Thyroid gland (tissue), 4 donors: ENCODE data around the gene SI. TPM values are rescaled to one million over a fixed set of nuclear protein-coding genes. Genes with fewer than 3 reads are reported as not detected.
"Not testable (repeated sequence)": the region's sequence is repeated elsewhere in the genome, so short reads cannot be mapped to it uniquely, and the experiment has no call there.

ENCODE experiments used
- DNase-seq, 2 donors: peaks; one replicate each; pipeline ENCODE4 v3.0.0-alpha.2; 2019
- H3K27ac ChIP-seq, 3 donors: fragments of 200-600 bp; sonication (generic); 1 replicate in 2 of 3; 2 replicates in 1 of 3; pipeline ENCODE4 v1.5.1; 2016 to 2019; ENCODE audit warnings: mild to moderate bottlenecking in 1 of 3, moderate library complexity in 1 of 3
- H3K27me3 ChIP-seq: fragments of 200-600 bp; sonication (generic); one replicate; pipeline ENCODE4 v1.5.1; 2019
- H3K36me3 ChIP-seq, 2 donors: fragments of 200-600 bp; sonication (generic); one replicate each; pipeline ENCODE4 v1.5.1; 2016 to 2019
- H3K4me1 ChIP-seq, 2 donors: fragments of 200-600 bp; sonication (generic); one replicate each; pipeline ENCODE4 v1.5.1; 2017 to 2019
- H3K4me3 ChIP-seq, 3 donors: fragments of 200-600 bp; sonication (generic); replicated peaks in 1 of 3; 1 replicate in 2 of 3; 2 replicates in 1 of 3; pipeline ENCODE4 v1.5.1; 2016; ENCODE audit warnings: mild to moderate bottlenecking in 1 of 3
- H3K9me3 ChIP-seq: fragments of 200-600 bp; sonication (generic); one replicate; pipeline ENCODE4 v1.5.1; 2017
- POLR2A ChIP-seq, 2 donors: fragments of 450-650 bp; IDR thresholded peaks; one replicate each; pipeline ENCODE4 v1.6.1; 2017; ENCODE audit warnings: antibody characterized with exemption in 2 of 2, mild to moderate bottlenecking in 2 of 2, moderate library complexity in 1 of 2
- WGBS, 2 donors: methylation state at CpG; one replicate each; pipeline ENCODE4 v1.1.5; 2017; 5-methylcytosine and 5-hydroxymethylcytosine counted together
- intact Hi-C: fragments of 100-400 bp; cut with DNase I; formaldehyde crosslinking; loops from one replicate; pipeline ENCODE4 v1.15.1; 2023
- total RNA-seq, 4 donors: library from RNA; depleted of rRNA; stranded (reverse); fragments of >200 nt; gene quantifications; one replicate each; pipeline ENCODE4 v1.2.3, GENCODE V29; 2016
- TF ChIP-seq, protein P1 (sequence below), 6 experiments: fragments of 200-600 bp in 3 of 6; fragments of 450-650 bp in 3 of 6; sonication (generic) in 3 of 6; IDR thresholded peaks; one replicate each; pipeline ENCODE4 v1.5.1; 2016 to 2019; ENCODE audit warnings: antibody characterized with exemption in 6 of 6, mild to moderate bottlenecking in 2 of 6, inconsistent platforms in 1 of 6, moderate library complexity in 1 of 6

Gene SI
- total RNA-seq, 4 donors from 2014 or later = not detected

DNA sequence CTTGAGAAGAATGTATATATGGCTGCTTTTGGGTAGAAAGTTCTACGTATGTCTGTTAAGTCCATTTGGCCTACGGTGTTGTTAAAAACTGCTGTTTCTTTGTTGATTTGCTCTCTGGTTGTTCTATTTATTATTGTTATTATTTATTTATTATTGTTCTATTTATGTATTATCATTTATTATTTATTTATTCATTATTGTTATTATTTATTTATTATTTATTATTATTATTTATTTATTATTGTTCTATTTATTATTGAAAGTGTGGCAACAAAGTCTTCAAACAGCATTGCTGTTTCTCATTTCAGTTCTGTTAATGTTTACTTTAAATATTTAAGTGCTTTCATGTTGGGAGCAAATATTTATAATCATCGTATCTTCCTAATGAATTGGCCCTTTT, 66.7 kb downstream of the SI start:
- Histone ChIP-seq H3K27me3 (no peaks in the 10 kb centered on the region), H3K4me1 (no peaks in the 10 kb centered on the region), H3K36me3 (no peaks in the 10 kb centered on the region), H3K4me3 (no peak overlapping the region), H3K27ac (no peak overlapping the region), H3K9me3 (no peaks in the 10 kb centered on the region)
- intact Hi-C loops = no loop called here
- TF ChIP-seq, protein P1, sequence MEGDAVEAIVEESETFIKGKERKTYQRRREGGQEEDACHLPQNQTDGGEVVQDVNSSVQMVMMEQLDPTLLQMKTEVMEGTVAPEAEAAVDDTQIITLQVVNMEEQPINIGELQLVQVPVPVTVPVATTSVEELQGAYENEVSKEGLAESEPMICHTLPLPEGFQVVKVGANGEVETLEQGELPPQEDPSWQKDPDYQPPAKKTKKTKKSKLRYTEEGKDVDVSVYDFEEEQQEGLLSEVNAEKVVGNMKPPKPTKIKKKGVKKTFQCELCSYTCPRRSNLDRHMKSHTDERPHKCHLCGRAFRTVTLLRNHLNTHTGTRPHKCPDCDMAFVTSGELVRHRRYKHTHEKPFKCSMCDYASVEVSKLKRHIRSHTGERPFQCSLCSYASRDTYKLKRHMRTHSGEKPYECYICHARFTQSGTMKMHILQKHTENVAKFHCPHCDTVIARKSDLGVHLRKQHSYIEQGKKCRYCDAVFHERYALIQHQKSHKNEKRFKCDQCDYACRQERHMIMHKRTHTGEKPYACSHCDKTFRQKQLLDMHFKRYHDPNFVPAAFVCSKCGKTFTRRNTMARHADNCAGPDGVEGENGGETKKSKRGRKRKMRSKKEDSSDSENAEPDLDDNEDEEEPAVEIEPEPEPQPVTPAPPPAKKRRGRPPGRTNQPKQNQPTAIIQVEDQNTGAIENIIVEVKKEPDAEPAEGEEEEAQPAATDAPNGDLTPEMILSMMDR (IDR thresholded peaks at IDR 0.05) = no peak
- TF ChIP-seq POLR2A (IDR thresholded peaks at IDR 0.05) = no peak
- 97 to 98% methylated on average over 3 of the region's 3 CpGs for WGBS, 2 donors
- DNase-seq = no peak

DNA sequence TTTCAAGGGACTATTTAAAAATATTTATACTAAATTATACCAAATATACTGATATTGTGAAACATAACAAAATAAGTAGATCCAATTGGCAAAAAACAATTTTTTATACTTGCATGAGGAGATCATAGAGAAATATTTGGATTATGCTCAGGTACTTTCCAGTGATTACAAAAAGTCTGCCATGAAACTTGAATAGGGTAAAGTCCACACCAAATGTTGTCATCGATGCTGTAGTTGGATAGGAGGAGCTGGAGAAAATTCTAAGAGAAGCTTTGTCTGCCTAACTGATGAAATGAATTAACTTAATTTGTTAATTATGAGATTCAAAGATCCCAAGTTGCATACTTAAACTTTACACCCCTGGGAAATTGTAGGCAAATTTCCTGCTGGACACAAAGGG, 93.3 kb downstream of the SI start:
- no peaks in the 10 kb centered on the region for H3K27me3 ChIP-seq
- no peak overlapping the region for H3K27ac ChIP-seq
- 79 to 81% methylated on average over 1 of the region's 1 CpG for WGBS, 2 donors
- no peaks in the 10 kb centered on the region for H3K9me3 ChIP-seq
- no peaks in the 10 kb centered on the region for H3K36me3 ChIP-seq
- TF ChIP-seq POLR2A (IDR thresholded peaks at IDR 0.05) = no peak
- TF ChIP-seq, protein P1 (IDR thresholded peaks at IDR 0.05) = no peak
- DNase-seq = no peak
- H3K4me3 ChIP-seq = no peak overlapping the region
- no peaks in the 10 kb centered on the region for H3K4me1 ChIP-seq
- intact Hi-C loops = no loop called here

DNA sequence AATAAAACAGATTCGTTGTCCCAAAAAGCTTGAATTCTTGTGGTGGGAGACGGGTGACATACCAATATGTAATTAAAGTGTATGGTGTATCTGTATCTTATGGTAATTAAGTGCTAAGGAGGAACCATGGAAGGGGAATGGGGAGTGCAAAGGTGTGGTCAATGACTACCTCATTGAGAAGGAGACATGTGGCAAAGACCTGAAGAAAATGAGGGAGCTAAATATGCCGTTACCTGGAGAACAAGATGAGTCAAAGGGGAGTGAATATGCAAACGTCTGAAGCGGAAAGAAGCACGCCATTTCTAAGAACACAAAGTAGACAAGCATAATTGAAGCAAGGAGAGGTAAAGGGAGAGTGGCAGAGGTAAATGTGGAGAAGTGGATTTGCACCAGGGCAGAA, 115.7 kb downstream of the SI start:
- Histone ChIP-seq H3K27me3 (no peaks in the 10 kb centered on the region), H3K9me3 (no peaks in the 10 kb centered on the region), H3K27ac (no peak overlapping the region), H3K36me3 (no peaks in the 10 kb centered on the region), H3K4me3 (no peak overlapping the region), H3K4me1 (no peaks in the 10 kb centered on the region)
- intact Hi-C loops = no loop called here
- 69 to 77% methylated on average over 6 of the region's 6 CpGs for WGBS, 2 donors
- TF ChIP-seq, protein P1 (IDR thresholded peaks at IDR 0.05) = no peak
- no peak for TF ChIP-seq POLR2A (IDR thresholded peaks at IDR 0.05)
- DNase-seq = no peak

DNA sequence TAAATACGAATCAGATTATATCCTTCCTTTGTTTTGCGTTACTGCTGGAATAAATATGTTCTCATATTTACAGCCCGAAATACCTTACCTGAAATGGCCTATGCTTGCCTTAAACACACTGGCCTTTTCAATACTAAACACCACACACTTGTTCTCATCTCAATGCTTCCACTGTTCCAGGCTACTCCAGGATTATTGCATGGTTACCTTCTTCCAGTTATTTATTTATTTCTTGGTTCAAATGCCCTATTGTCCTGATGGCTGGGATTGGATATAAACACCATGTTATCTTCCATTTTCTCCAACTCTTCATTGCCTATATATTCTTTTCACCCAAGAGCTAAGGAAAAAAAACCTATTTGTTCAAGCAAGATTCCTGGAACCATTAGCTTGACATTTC, 125.3 kb downstream of the SI start:
- no peak overlapping the region for H3K27ac ChIP-seq
- H3K27me3 ChIP-seq = no peaks in the 10 kb centered on the region
- H3K36me3 ChIP-seq = no peaks in the 10 kb centered on the region
- no peaks in the 10 kb centered on the region for H3K4me1 ChIP-seq
- WGBS, 2 donors = 86 to 89% methylated on average over 3 of the region's 3 CpGs
- H3K4me3 ChIP-seq = no peak overlapping the region
- no peaks in the 10 kb centered on the region for H3K9me3 ChIP-seq
- no peak for DNase-seq
- intact Hi-C loops = no loop called here
- TF ChIP-seq POLR2A (IDR thresholded peaks at IDR 0.05) = no peak
- TF ChIP-seq, protein P1 (IDR thresholded peaks at IDR 0.05) = no peak

DNA sequence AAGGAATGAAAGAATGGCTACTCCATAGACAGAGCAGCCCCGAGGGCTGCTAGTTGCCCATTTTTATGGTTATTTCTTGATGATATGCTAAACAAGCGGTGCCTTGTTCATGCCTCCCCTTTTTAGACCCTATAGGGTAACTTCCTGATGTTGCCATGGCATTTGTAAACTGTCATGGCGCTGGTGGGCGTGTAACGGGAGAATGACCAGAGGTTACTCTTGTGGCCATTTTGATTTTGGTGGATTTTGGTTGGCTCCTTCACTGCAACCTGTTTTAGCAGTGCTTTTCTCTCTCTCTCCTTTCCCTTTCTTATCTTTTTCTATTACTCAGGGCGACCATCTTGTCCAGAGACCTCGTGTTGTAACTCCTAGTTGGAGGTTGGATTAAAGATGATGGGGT, 126.9 kb downstream of the SI start:
- 90% methylated on average over 7 of the region's 7 CpGs for WGBS, 2 donors
- H3K4me1 ChIP-seq, DNase-seq, intact Hi-C loops, H3K27me3 ChIP-seq, H3K36me3 ChIP-seq, H3K9me3 ChIP-seq, H3K4me3 ChIP-seq, H3K27ac ChIP-seq: not testable (repeated sequence)

DNA sequence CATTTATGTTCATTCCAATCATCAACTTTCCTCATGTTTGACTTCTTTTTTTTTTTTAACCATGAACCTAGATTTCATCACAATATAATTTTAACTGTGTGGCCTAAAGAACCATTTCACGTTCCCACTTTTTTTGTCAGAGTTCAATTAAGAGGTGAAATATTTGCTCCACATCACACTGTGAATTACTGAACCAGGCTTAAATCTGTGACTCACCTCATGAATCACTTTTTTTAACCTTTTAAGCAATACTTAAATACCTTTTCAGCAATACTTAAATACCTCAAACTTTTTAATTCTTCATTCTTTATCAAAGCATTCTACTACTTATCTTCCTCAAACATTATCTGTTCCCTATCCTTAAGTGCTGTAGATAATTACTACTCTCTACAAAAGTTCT, 137.6 kb downstream of the SI start:
- DNase-seq = no peak
- intact Hi-C loops = no loop called here
- no peaks in the 10 kb centered on the region for H3K36me3 ChIP-seq
- no peak overlapping the region for H3K4me3 ChIP-seq
- H3K27ac ChIP-seq = no peak overlapping the region
- no peaks in the 10 kb centered on the region for H3K4me1 ChIP-seq
- TF ChIP-seq POLR2A (IDR thresholded peaks at IDR 0.05) = no peak
- TF ChIP-seq, protein P1 (IDR thresholded peaks at IDR 0.05) = no peak
- no peaks in the 10 kb centered on the region for H3K27me3 ChIP-seq
- 81 to 85% methylated on average over 1 of the region's 1 CpG for WGBS, 2 donors
- no peaks in the 10 kb centered on the region for H3K9me3 ChIP-seq
